ENCODE results near the gene HSPA12A.

HSPA12A gene

DNA sequence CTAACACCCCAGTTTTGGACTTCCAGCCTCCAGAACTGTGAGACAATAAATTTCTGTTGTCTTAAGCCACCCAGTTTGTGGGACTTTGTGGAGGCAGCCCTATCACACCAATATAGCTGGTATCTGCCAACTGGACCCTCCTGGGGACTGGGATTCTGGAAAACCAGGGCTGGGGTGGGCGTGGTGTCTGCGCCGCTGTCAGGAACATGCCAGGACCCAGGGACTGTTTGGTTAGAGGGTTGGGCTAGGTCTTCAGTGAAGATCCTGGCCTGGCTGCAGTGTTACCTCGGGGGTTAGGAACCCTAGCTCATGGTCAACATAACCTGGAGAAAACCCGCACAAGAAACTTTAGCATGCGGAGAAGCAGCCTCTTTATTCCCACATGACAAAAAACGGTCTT is 79.0 kb downstream of the HSPA12A start:
- no peak for DNase-seq

DNA sequence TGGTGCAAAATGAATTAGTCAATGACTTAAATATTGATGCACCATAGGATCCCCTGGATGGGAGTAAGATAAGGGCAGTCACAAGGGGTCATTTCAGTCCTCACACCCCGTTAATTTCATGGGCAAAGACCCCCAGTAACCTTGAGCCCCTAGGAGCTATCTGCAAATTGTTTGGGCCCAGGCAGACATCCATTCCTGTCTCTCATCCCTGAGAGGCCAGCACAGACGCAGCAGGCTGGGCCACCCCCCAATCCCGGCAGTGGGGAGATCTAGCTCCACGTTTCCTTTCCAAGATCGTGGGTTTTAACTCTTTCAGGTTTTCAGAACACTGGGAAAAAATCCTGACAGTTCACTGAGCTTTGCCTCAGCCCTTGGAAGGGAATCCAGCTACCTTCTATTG is 81.5 kb downstream of the HSPA12A start:
- DNase-seq, result no peak

DNA sequence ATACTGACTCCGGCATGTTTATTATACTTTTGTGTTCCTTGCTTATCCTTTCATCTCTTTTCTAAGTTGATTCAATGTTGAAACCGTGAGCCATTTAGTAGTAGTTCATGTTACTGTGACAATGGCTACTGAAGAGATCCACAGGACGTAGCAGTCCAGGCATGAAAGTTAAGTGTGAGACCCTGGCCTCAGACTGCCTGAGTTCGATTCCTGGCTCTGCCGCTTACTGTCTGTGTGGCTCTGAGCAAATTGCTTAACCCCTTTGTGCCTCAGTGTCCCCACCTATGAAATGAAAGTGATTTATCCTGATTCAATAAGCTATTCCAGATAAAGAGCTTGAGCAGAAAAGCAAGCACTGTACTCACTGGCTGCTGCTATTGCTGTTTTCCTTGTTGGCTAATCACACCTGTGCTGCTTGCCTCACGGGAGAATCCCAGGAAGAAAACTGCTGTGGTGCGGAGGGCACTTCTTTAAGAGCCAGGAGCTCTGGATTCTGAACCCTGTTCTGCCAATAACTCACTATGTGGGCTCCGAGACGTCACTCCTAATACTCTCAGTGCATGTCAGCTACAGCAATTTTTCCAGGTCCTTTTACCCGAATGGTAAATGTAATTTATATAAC is 83.2 kb downstream of the HSPA12A start:
- DNase-seq, result no peak

DNA sequence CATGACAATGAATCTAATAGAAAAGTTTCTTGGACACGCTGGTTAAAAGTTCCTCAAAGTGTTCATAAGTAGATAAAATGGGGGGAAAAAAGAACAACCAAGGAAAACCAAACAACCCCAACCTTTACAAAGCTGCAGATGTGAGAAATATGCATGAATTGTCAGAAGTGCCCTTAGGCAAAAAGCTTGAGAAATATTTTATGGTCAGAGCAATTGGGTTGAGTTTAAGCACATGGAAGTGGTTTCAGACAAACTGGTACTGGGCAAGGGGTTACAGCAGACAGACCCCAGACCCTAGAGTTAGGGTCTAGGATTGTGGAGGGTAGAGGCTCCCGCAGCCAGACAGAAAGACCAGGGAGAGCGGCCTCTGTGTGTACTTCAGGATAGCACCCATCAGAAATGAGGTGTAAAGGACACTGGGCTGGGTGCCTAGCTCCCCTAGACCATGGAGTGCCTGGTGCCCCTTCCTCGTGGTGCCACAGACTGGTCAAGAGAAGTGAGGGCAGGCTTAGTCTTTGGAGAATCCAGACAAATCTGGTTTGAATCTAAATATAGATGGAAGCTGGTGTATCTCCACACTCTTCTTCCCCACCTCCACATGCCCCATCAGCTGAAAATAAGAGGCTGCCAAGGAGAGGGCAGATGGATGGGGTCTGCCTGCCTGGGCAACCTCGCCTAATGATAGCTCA is 84.4 kb downstream of the HSPA12A start:
- DNase-seq, result no peak

DNA sequence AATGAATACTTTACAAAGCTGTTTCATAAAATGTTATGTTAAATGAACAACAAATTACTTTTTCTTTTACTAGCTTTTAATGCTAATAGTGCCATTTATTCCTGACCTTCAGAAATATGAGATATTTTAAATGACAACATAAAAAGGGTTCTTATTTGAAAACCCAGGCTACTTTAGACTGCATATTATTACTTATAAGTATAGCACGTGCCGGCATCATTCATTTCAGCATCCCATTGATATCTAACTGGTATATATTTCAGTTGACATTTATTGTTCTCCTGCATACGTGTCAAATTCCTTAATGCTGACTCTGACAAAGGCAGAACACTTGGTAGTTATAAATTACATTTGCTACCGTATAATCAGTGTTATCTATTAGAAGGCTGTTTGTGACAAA is 86.3 kb downstream of the HSPA12A start:
- DNase-seq, result no peak

DNA sequence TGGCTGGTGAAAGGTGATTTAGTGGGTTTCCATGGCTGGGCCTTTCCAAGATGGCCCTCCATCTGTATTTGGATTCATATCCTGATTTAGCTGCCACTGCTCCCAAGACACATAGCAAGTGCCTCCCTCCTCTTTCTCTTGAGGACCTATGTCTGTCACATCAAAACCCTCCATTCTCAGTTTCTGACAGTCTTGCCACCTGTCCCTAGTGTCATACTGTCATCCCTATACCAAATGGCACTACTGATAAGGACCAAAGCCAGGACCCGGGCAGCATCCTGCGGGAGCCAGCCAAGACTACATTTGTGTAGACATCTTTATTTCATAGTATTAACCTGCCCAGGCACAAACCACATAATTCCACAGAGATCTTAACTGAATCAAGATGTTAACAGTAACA is 86.8 kb downstream of the HSPA12A start:
- no peak for DNase-seq

DNA sequence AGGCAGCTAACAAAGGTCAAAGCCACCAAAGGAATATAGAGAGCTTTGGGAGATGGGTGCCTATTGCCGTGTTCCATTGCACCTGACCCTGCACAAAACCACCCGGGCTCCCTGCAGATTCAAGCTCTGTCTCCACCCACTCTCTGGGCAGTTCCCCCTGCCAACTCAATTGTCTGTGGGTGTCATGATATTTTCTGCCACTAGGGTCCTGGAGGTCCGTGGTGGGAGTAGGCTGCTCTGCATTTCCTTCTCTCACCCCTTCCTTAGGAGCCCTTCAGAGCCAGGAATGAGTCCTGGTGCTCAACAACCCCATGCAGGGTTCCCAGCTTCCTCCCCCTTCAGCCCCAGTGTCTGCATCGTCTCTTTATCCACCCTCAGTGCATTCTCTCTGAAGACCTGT is 87.5 kb downstream of the HSPA12A start:
- no peak for DNase-seq

DNA sequence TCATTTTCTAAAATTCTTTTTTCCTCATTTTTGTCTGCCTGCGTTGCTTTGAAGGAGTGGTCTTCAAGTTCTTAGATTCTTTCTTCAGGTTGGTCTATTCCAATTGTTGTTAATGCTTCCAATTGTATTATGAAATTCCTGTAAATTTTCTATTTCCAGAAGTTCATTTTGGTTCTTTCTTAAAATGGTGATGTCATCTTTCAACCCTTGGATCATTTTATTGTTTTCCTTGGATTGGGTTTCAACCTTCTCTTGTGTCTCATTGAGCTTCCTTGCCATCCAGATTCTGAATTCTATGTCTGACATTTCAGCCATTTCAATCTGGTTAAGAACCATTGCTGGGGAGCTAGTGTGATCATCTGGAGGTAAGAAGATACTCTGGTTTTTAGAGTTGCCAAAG is 88.5 kb downstream of the HSPA12A start:
- DNase-seq, result no peak

DNA sequence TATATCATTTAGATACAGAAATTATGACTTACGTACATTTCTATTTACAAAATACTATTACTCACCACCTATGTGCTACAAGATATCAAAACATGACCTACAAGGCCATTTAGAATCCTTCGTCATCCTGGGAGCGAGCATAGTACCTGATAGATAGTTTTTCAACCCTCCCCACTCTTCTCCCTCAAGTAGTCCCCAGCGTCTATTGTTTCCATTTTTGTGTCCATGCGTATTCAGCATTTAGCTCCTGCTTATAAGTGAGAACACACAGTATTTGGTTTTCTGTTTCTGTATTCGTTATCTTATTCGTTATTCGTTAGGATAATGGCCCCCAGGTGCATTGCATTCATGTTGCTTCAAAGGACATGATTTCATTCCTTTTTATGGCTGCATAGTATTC is 93.5 kb downstream of the HSPA12A start:
- no peak for DNase-seq

DNA sequence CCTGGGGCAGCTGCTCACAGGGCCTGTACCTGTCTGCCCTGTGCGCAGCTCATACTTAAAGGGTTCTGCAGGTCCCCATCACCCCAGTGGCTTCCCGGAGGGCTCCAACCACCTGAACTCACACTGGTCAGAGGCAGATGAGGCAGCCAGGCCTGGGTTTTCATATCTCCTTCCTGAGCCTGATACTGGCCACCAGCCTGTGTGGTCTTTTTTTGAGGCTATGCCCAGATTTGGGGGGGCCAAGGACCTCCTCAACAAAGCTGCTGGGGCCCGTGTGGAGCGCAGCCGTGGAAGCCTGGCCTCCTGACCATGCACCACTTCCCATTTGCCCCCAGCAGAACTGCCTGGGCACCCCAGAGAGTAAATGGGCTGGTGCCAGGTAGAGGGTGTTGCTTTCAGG is 95.9 kb downstream of the HSPA12A start:
- no peak for DNase-seq

DNA sequence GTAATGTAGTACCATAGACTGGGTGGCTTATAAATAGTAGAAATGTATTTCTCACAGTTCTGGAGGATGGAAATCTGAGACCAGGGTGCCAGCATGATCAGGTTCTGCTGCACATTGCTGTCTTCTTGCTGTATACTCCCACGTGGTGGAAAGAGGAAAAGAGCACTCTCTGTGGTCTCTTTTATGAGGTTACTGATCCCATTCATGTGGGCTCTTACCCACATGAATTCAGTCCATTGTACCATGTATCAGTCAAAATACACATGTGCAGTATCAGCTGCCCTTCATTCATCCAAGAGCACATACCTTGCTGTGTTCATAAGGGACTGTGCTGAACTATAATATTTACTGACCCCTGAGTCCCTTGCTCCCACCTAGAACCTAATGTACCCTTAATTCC is 104.5 kb downstream of the HSPA12A start:
- no peak for DNase-seq

DNA sequence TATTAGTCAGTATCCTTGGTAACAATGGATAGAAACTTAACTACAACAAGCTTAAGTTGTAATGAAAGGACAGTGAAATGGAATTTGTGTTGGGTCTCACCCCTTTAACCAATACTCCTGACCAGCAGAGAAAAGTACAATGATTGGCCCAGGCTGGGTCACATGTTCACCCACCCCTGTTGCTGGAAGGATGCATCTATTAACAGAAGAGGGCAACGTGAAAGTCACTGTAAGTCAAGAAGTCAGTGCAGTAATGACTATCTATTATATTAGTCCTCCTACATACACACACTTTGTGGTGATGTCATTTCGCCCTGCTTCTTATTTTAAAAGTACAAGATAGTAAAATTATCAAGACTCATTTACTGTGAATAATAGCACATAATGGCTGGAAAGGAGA is 105.4 kb downstream of the HSPA12A start:
- DNase-seq, result no peak

DNA sequence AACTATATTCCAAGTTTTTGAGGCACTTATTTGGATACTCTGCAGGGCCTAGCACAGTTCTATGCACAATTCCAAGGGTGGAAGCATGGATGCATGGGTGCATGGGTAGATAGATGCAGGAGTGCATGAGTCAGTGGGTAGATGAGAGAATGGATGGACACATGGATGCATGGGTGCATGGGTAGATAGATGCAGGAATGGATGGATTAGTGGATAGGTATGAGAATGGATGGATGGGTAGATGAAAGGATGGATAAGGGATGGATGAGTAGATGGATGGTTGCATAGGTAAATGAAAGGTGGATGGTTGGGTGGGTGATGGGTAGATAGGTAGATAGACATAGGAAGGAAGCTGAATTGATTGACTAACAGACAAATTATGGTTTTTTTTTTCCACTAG is 106.0 kb downstream of the HSPA12A start:
- no peak for DNase-seq

DNA sequence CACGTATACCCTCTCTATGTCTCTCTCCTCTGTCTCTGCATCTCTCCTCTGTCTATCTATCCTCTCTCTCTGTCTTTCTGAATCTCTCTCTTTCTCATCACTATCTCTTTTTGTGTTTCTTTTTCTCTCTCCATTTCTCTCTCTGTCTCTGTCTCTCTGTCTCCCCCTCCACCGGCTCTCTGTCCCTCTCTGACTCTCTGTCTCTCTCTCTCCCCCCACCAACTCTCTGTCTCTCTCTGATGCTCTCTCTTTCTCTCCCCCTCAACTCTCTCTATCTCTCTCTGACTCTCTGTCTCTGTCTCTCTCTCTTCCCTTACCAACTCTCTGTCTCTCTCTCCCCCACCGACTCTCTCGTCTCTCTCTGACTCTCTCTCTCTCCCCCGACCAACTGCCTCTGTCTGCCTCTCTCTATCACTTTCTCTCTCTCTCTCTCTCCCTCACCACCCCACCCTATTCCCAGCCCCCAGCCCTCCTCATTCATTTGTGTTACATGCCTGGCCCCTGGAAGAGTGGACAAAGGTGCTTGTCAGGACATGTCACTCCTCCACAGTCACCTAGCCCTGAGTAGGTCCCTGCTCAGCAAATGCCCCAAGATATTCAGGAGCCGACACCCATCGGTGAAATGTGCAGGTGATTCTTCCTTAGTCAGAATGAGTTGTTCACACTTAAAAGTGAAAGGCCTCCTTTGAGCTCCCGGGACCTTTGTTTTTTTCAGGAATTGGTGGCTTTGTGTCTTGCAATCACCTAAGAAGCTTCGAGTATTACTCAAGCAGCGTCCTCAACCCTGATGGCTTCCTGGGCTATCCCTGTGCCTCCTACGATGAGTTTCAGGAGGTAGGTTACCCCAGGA is 108.0 kb downstream of the HSPA12A start:
- DNase-seq, result no peak

DNA sequence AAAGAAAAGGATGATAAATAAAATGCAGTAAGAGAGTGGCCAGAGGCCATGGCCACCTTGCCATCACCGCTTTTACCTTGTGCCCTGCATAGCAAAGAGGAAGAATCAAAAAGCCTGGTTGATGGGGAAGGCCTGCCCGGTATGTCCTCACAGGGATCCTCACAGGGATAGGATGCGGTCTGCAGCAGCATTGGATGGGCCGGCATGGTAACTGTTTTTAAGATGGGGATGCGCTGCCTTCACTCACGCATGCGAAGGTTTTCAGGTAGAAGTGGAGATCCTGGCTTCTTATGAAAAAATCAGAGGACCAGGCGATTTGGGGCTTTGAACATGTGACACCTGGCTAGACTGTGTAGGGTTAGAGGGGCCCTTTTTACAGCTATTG is 109.2 kb downstream of the HSPA12A start:
- no peak for DNase-seq

DNA sequence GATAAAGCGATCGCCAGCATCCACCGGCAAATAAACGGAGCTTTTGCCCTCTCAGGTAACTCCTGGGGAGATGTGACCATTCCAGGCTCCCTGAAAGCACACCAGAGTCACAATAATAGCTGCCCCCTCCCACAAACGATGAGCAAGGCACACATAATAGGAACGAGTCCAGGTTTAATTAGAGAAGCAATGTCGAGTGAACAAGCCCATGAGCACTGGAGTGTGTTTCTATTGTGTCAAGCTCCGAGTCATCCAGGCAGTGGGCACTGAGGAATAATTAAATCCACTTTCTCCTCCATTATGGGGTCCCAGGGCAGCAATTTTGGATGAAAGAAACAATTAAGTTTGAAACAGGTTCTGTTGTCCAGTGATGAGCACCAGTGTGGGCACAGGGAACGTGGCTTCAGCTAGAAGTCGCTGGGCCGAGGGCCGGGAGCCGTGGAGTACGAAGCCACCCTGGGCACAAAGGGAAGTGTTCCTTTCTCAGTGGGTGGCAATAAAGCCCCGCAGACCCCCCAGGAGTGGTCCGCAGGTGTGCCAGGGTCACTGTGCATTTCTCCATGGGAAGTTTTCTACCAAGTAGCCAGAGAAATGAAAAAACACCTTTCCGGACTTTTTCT is 109.7 kb downstream of the HSPA12A start:
- no peak for DNase-seq

DNA sequence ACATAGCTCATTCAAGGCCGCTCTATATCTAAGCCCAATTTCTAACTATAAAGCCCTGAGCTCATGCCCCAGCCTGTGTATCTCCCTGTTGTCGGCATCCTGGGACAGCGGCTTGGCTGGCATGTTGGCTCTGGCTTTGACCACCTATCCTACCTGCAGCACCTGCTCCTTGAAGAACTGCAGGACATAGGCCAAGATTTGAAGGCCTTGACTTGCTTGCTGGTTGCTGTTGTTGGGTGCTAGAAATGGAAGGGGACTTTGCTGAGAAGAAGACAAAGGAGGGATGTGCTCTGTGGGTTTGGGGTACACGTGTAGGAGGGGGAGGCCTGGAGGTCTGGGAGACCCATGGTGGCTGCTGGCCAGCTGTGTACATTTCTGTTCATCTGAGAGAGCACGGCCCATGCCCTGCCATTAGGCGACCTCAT is 110.5 kb downstream of the HSPA12A start:
- DNase-seq, result no peak

DNA sequence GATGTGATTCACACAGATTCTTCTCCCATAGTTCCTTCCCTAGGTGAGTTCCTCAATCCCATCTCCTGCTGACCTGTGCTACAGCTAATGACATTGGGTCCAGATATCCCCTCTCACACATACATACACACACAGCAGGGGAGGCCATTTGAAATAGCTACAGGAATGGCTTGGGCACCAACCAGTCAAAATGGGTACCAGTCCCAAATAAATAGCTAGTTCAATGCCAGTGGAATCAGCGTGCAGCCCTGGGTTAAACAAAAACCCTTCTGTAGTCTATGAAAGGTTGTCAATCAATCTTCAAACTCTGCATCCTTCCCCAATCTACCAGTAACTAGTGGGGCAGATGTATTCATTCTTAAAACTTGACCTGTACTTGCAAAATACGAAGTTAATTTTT is 112.3 kb downstream of the HSPA12A start:
- no peak for DNase-seq

DNA sequence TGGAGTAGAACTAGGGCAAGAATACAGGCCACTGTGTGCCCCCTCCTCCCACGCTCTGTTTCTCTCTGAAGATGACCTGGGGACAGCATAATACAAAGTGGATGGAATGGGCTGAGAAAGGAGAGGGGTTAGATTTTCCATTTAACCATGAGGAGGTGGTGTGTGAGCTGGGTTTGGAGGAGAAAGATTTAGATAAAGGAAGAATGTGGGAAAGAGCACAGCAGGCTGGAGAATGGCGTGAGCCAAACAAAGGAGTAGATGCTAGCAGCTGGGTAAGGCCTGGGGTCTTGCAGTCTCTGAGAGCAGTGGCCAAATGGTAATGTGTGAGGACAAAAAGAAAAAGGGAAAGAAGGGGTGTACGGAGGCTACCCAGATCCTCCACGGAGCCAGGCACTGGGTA is 113.0 kb downstream of the HSPA12A start:
- no peak for DNase-seq

DNA sequence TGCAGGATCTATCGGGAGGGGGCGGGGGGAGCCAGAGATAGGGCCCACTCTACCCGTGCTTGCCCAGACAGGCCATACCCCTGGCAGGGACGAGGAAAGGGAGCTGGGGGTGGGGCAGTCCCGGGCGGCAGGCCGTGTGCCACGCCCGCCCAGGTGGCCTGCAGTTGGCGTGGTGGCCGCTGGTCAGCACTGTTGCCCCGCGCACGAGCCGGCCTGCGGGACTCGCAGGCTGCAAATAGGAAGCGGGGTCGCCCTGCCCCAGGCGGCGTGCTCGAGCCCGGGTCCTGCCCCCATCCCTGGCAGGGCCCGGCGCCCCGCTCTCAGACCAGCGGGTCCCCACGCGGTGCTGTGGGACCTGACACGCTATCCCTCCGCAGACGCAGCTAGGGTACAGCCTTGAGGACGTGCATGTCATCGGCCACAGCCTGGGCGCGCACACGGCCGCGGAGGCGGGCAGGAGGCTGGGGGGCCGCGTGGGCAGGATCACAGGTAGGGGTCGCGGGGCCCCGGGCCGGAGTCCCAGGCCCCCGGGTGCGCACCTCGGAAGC is 114.9 kb downstream of the HSPA12A start:
- DNase-seq, result no peak

DNA sequence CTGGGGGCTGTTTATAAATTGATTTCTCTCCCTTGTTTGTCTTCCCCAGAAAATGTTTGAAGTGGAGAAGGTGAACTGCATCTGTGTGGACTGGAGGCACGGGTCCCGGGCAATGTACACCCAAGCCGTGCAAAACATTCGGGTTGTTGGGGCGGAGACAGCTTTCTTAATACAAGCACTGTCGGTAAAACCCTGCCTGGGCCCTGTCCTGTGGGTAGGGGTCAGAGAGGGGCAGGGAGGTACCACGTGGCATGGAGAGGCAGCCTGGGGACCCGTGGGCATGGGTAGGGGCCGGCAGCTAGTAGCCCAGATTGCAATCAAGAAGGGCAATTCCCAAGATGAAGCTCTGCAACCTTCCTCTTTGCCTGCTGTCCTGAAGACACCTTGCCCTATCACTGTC is 115.6 kb downstream of the HSPA12A start:
- DNase-seq, result no peak

DNA sequence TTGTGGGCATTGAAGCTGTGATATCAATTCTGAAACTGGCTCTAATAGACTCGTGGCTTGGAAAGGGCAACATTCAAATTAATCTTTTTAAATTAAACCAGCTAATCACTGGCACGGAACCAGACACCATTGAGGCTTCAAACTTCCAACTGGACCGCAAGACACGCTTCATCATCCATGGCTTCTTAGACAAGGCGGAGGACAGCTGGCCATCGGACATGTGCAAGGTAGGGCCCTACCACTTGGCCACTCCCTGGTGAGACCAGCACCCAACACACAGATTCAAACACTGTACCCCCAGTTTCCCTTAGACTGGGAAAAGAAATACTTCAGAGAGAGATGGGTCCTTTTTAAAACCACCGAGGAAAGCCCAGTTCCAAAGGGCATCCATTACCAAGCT is 116.5 kb downstream of the HSPA12A start:
- no peak for DNase-seq

DNA sequence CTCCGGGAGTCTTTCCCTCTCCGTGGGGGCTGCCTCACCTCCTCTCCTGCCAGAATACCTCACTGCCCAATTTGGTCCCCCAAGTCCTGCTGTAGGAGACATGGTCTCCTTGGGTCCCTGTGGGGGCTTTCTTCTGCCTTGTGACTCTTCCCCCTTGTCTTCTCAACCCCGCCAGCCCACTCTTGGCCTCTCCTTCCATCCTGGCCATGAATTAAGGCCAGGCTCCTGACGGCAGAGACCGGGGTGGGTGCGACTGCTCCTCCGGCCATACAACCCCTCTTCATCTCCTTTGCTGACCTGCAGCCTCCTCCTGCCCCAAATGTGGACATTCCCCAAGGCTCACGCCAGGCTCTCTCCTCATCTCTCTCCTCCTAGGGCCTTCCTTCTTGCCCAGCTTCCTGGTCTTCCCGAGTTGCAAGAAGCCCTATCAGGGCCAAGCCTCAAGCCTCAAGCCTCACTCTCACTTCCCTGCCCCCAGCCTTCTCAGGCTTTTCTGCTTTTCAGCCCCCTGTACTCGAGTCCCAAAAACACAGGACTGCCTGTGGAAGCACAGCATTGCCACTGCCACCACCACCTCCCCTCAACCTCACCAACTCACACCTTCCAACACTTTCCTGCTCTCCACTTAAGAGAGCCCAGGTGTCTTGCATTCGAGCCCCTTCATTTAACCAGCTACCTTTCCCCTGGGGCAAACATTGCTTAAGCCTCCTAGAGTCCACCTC is 120.3 kb downstream of the HSPA12A start:
- DNase-seq, result no peak
